ENCODE data around the gene FLT4.

FLT4 gene

DNA sequence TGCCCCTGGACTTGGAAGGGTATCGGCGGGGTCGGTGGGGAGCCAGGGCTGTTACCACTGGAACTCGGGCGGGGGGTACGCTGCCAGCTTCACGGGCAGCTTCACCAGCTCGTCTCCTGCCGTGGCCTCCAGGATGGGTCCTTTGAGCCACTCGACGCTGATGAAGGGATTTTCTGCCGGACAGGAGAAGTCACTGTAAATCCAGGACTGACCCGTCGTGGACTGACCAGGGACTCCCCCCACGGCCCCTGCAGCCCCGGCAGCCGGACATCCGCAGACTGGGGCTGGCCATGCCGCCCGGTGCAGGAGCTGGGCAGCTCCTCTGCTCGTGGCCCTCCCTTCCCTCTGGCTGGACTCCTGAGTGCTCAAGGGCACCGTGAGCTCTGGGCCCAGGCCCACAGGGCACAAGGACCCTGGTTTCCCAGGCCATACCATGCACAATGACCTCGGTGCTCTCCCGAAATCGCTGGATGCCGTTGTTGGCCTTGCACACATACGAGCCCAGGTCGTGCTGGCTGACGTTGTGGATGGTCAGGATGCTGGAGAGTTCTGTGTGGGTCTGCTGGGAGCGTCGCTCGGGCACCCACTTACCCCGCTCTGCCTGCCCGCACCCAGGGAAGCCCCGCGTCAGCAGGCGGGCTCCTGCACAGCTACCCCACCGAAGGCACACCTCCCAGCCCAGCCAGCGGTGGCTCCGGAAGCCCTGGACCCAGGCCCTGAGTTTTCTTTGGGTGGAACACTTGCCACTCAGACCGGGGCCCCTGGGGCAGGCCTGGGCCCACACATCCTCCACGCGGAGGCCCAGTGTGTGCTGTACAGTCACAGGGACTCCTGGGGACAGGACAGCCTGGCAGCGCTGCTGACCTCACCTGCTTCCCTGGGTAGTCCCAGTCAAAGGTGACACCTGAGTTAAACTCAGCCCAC, 20.3 kb downstream of the FLT4 start:
- no peak for TF ChIP-seq CTCF (conservative IDR thresholded peaks at IDR 0.05; ENCODE audit: low read length)
- H3K4me3 ChIP-seq (ENCODE audit: low read length), result no peak overlapping the region
- no peak for DNase-seq (ENCODE audit: low read depth)

- no peak for DNase-seq (ENCODE audit: low read depth)
- H3K4me3 ChIP-seq (ENCODE audit: low read length), result no peak overlapping the region
- no peak for TF ChIP-seq CTCF (conservative IDR thresholded peaks at IDR 0.05; ENCODE audit: low read length)
Observed at GRCh38 chr5:180628211-180628610, 21.2 kb downstream of the FLT4 start.

GRCh38 chr5:180627386-180628120, 21.8 kb downstream of the FLT4 start:
- no peak overlapping the region for H3K4me3 ChIP-seq (ENCODE audit: low read length)
- no peak for DNase-seq (ENCODE audit: low read depth)
- no peak for TF ChIP-seq CTCF (conservative IDR thresholded peaks at IDR 0.05; ENCODE audit: low read length)

DNA sequence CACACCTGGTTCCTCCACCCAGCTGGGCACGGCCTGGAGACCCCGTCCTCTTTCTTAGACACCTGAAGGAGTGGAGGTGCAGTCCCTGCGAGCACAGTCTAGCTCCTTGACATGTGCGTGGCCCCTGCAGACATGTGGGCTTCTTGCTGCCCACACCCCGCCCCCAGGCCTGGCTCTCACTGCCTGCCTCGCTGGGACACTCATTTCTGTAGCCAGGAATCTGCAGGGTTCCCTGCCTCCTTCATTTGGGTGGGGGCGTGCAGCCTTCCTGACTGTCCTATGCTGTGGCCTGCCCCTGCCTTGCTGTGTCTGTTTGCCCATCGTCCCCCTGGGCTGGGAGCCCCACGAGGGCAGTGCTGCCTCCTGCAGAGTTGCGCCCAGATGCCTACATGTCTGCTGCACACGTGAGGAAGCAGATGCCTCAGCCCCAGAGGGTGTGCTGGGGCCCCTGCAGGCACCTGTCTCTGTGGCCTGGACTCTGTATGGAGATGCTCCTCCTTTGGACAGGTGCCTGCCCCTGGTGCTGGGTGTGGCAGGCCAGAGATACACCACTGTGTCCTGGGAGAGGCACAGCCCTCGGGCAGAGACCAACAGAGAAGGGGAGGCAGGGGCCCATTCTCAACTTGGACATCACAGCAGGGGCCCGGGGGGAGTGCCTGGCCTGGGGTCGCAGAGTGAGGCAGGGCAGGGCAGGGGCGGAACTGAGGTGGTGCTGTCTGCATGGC, 22.6 kb downstream of the FLT4 start:
- H3K4me3 ChIP-seq (ENCODE audit: low read length), result no peak overlapping the region
- TF ChIP-seq CTCF (conservative IDR thresholded peaks at IDR 0.05; ENCODE audit: low read length), result no peak
- DNase-seq (ENCODE audit: low read depth), result no peak

DNA sequence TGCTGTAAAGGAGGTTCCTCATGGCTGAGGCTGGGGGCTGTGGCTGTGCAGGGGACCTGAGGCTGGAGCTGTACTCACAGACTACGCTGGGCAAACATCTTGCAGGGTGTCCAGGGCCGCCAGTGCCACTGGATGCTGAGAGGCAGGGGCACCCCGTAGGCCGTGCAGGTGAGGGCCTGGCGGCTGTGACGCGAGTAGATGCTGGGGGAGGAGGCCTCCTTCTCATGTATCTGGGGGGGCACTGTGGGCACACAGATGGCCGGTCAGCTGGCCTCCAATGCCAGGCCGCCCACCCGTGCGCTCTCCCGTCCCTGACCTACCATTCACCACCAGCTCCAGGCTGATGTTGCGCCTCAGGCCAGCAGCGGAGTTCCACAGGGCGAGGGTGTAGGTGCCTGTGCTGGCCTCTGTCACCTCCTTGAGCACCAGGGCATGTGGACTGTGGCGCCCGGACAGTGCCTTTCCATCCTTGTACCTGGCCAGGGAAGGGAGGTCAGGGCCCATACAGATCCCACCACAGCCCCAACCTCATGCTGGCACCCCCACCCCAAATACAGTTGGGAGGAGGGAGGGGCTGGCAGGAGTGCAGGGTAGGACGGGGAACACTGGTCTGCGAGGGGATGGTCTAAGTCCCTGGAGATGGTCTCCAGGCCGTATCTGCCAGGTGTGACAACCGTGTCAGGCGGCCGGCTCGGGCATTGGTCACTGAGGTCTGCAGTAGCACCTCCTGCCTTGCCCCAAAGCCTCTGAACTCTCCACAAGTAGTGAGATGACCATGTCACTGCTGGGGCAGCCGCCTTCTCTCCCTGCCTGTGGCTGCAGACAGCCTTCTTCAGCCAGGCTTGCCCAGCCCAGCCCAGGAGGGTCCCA, 23.4 kb downstream of the FLT4 start:
- no peak overlapping the region for H3K4me3 ChIP-seq (ENCODE audit: low read length)
- no peak for TF ChIP-seq CTCF (conservative IDR thresholded peaks at IDR 0.05; ENCODE audit: low read length)
- no peak for DNase-seq (ENCODE audit: low read depth)

GRCh38 chr5:180625125-180625790, 24.1 kb downstream of the FLT4 start:
- no peak overlapping the region for H3K4me3 ChIP-seq (ENCODE audit: low read length)
- TF ChIP-seq CTCF (conservative IDR thresholded peaks at IDR 0.05; ENCODE audit: low read length), result no peak
- no peak for DNase-seq (ENCODE audit: low read depth)

Data from AG10803 (cell line).